ENCODE measurements around the gene VEPH1.

VEPH1 gene

DNA sequence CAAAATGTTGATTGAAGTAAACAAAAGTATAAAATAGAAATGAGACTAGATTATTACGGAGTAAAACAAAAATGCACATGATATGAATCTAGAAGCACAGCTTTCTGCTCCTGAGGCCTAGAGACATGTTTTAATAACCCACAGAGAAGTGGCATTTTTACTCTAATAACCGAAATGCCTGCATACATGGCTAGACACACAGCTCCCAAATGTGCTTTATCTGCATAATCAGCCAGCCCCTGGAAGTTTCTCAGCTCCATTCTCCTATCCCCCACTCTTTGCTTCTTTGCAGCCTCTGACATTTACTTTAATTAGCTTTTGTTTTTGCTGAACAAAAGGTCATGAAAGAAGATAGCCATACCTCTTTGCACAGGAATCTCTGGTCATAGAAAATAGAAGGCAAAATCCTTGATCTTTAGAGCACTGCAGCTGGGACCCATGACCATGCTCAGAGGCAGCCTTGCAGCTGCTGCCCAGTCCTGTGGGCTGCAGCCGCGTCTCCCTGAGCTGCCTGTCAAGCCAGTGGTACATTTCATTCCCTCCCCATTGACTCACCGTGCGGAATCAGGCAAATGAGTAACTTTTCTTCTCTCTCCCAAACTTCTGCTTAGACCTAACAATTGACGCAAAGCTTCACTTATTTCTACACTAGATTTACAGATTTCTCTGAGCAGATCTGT is at the start of gene VEPH1:
VEPH1 (minus strand) TSS at position 501 of the 680 bp plus-strand sequence. CDS start 8,067 bp downstream, outside the sequence.
- no peak for DNase-seq

DNA sequence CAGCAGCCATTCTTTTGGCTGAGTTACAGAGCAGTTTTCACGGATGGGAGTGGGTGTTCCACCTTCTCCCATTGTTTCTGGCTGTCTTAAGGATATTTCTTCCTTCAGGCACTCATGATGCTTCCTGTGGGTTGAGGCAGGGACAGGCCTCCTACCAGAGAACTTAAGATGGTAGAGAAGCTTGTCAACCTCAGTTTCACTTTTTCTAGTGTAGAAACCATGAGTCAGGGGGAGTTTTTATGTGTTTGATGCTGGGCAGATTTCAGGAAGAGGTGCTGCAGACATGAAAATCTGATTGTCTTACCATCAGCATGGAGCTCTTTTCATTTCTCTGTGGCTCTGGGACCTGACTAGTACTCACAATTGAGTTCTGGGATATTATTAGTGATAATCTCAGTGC is 48.7 kb upstream of the VEPH1 start:
- DNase-seq, result no peak

DNA sequence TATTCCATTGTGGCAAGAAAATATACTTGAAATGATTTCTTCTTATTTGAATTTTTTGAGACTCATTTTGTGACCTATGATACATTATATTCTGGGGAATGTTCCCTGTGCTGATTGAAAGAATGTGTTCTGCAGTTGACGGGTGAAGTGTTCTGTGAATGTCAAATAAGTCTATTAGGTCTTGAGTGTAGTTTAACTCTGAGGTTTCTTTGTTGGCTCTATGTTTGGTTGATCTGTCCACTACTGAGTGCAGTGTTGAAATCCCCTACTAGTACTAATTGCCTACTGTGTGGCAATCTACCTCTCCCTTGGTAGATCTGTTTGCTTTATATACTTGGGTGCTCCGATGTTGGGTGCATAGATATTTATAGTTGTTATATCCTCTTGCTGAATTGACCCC is 46.3 kb upstream of the VEPH1 start:
- no peak for DNase-seq

DNA sequence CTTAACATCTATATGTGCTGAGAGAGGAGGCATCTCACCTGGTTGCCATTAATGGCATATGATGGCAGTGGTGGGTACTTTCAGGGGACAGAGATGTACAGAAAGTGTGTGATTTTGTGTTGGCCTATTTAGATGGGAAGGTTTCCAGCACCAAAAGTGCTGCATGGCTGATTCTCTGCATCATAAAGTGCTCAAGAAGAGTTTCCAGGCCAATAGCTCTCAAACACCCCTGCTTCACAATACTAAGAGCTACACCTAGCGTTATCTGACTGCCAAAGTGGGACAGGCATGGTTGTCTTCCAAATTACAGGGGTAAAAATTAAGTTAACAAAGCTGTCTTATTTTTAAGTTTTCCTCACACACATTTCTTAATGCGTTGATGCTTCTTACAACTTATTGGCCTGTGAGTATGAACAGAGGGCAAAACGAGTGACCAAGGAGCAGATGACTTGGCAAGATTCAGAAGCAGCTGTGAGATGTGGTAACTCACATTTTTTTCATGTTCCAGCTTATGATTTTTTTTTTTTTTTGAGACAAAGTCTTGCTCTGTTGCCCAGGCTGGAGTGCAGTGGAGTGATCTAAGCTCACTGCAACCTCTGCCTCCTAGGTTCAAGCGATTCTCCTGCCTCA is 41.4 kb upstream of the VEPH1 start:
- DNase-seq, result no peak

DNA sequence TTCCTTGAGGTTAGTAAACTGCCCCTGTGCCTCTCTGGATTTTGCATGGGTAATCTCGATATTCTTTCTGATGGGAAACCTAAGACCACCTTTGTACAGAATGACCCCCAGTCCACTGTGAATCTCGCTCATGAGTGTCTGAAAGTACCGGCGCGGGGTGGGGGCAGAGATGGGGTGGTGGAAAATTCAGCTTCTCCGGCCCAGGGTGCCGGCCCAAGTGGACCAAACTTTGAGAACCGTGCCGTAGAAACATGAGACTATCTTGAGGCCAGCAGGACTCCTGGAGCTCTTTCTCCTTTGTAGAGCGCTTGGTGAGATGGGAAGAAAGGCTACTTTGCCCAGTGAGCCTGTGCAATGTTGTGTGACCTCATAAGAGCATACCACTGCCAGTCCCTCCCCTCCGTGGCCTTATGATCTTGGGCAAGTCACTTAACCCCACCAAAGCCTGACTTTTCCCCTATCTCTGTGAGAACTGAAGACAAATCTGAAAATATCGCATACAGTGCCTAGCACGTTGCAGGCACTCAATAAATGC is 40.4 kb upstream of the VEPH1 start:
- no peak for DNase-seq

DNA sequence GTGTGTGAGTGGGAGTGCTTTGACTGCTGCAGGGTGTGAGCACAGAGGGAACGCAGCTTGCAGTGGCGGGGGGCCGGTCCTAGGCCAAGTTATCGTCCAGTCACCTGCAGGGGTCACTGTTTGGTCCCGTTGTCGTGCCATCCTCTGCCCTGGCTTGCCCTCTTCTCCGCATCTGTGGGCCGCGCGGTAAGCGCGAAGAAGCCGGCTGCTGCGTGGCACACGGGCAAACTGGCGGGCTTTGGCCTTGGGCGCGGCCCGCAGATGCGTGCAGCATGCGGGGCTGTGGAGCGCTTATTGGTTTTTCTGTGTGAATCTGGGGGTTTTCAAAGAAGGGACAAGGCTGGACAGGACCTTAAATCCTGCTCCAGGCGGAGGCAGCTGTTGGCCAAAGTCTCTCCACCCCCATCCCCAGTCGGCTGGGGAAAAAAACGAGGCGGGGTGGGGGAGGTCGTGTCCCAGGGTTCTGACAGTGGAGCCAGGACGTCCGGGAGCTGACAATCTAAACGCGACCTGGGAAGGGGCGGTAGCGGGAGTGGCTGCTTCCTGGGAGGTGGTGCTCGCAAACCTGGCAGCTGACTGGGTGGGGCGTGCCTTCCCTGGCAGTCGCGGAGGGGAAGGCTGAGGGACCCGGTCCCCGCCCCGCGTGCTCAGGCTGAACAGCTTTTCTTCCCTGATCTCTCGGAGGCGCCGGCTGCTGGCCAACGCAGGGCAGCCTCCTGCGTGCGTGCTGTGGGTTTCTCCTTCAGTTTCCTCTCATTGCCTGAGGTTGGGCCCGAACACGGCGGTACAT is 39.7 kb upstream of the VEPH1 start:
- DNase-seq, result peak; percentile 93

DNA sequence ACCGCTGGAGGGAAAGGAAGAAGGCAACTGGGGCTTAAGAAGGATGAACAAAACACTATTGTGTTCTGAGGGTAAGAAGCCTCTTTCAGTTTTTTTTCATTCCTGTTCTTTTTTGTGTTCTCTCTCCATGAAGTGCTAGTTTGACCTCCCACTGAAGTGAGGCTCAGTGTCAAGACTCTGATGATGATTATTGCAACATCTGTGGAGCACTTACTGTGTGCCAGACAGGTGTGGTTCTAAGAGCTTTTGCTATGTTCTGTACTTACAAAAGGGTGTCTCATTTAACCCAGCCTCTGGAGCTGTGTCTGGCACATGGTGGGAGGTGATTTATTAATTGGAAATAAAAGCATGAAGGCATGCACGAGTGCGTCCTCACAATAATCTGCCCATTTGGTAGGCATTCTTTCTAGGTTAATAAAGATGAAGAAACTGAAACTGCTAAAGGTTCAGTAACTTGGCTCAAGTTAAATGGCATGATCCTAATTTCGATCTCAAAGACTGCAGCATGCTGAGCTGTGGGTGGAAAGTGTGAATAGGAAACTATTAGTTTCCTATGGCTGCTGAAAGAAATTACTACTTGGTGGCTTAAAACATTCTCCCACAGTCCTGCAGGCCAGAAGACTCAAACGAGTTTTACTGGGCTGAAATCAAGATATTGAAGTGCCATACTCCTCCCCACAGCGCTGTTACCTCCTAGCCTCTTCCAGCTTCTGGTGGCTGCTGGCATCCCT is 38.5 kb upstream of the VEPH1 start:
- DNase-seq, result no peak

DNA sequence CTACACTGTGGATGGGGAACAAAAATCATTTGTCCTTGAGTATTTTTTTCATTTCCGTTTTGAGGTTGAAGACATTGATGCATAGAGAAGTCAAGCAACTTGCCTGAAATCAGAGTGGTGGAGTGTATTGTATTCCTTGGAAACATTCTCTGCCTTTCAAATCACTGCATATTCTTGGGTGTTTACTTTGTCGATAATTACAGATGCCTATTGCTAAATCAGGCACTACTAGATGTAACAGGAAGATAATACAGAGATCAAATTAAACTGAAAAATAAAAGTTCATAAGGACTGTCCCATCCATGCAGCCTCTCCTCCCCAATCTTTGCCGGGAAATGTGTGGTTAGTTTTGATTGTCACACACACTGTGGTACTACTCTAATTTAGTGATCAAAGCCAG is 37.4 kb upstream of the VEPH1 start:
- DNase-seq, result no peak

DNA sequence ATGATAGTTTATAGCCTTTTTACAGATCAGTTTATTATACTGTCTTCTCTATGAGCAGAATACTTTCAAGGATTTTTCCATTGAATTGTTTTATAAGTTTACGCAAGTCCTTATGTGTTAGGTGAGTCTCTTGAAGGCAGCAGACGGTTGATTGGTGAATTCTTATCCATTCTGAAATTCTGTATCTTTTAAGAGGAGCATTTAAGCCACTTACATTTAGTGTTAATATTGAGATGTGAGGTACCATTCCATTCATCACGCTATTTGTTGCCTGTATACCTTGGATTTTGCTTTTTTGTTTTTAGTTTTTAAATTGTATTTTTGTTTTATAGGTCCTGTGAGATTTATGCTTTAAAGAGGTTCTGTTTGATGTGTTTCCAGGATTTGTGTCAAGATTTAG is 32.5 kb upstream of the VEPH1 start:
- no peak for DNase-seq

DNA sequence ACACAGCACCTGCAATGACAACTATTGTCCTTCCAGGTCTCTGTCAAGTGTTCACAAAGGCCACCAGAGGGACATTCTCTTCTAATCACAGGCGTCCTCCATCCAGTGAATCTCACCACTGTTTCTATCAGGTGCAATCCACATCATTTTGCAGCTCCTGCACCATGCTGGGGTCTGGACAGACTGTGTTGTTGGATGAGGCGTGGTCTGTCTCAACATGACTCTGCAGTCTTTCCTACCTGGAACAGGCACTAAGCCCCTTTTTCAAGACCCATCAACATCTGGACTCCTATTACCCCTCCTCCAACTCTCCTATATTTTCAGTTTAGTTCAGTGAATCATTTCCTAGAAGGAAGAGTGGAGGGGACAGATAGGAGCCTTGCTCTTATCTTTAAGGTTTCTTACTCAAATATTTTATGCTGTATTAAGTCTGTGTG is 31.5 kb upstream of the VEPH1 start:
- no peak for DNase-seq

DNA sequence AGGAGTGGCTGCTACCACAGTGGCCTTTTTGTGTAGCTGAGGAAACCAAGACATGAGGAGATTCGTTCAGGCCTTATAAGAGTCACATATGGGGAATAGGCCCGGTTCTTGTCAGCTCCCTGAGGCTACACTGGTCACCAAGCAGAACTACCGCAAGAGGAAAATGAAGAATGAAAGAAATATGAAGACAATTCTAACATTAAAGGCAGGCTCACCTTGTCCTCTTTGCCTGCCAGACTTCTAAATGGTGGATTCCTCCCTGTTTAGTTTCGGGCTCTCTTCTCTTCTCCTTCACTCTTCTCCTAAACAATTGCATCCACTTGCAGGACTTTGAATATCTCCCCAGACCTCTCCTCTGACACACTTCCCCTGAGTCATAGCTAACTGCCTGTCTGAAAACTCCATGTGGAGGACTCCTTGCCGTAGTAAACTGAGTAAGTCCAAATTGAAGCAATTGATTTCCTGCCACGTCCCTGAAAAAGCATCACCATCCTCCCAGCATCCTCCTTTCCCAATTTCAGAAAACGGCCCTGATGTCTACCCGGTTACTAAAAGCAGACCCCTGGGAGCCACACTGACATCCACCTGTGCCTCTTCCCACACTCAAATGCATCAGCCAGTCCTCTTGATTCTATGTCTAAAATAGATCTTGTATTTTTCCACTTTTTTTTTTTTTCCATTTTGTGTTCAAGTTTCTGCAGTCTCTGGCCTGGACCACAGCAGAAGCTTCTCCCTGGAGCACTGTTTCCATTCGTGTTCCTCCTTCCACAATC is 30.3 kb upstream of the VEPH1 start:
- DNase-seq, result no peak

DNA sequence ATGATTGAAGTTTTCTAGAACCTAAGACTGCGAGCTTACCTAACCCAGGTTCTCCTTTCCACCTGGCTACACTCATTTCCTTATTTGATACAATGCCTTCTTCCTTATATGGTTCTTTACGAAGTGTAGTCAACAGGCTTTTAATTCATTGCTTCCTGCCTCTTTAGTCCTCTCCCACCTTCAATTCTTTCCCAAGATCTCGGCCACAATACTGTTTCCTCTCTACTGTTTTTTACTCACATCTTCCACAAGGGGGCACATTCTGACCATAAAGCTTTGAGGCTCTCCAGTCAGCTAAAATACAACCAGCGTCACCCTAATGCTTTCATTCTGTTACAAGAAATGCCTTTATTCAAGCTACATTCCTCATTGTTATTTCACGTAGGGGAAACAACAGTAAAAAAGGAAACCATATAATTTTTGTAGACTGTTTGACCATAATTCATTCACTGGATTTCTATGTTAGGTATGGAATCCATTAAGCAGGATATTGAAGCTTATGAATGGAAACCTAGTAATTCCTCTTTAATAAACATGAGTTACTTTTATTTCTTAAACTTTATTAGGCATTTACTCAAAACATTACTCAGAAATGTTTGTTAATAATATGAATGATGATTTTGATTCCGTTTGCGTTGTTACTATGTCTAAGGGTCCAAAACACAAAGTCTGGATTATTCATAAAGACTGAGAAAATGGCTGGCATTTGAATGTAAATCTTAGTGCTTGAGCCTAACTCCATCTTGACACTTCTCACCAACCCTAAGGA is 29.5 kb upstream of the VEPH1 start:
- DNase-seq, result peak; percentile 86

DNA sequence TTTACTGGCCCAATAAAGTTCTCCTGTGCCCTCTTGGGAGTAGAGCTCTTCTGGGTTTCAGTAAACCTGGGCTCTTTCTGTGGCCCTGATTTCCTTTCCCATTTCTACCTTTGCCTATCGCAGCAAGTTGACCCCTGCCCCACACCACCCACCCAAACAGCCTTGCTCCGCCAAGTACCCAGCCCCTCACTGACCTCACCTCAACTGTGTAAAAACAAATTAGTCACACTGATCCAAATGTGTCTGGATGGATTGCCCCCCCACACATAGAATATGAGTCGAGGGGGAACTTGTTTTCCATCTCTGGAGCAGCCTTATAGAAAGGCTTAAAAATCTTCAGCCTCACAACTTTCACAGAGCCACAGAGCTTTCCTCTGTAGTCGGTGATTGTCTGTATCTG is 28.6 kb upstream of the VEPH1 start:
- no peak for DNase-seq

DNA sequence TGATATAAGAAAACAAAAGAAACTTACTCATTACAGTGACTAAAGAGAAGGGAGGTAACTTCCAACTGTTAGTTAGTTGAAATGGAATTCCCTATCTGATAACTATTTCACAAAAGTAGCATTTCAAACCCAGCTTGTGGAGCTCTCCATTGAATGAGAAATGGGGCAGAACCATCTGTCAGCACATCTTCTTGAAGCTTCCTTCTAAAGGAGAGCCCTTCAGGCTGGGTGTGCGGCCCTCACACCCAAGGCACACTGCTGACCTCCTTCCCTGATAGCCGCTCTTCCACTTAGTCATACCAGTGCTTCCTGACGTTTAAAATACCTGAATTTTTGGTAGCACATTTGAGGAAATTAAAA is 28.1 kb upstream of the VEPH1 start:
- DNase-seq, result no peak

DNA sequence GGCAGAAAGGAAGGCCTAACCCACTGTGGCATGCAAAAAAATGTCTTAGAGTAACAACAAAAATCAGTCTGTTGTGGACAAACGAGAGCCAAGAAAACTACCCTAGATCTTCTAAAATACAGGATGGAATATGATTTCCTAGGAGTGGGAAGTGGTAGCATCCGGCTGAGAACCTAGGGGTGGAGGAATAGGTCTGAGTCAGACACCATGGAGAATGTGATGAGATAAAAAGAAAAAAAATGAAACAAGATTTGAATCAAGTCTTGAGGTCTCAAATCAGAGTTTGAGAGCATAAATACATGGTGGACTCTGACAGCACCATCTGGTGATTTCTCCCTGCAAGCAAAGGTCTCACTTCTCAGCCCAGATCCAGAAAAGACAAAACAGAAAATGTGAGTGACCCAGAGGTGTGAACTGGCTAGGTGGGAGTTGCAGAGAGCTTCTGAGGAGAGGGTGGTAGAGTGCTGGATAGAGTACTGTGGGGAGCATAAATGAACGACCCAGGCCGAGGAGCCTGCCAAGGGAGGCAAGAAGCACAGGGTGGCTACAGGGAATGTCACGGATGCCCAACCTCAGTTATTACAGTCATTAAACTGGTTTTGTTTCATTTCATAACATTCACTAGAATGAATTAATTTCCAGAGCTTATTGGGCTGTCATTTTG is 27.6 kb upstream of the VEPH1 start:
- no peak for DNase-seq

DNA sequence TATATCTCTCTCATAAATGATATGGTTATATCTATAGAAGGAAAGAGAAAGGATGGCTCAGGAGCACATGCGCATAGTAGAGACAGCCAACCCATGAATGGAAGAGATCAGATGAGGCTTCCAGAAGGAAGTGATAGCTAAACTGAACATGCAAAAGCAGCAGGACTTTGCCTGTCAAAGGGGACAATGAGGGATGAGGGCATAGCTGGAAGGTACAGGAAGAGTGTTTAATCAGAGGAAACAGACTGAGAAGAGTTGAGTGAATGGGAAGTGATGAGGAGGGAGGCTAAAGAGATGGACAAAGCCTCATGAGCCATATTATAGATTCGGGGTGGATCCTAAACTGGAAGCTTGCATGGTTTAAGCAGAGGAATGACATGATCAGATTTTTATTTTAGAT is 26.5 kb upstream of the VEPH1 start:
- no peak for DNase-seq

DNA sequence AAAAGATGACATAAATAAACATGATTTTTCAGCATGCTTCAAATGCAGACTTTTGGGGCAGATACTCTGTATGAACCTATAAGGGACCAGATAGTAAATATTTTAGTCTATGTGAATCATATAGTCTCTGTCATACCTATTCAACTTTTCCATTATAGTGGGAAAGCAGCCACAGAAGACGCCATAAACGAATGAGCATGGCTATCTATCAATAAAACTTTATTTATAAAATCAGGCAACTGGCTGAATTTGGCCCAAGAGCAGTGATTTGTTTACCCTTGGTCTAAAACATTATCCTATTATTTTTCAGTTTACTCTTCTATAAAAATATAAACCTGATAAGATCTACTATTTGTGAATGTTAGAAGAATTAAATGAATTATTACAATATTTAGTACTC is 25.9 kb upstream of the VEPH1 start:
- DNase-seq, result no peak

DNA sequence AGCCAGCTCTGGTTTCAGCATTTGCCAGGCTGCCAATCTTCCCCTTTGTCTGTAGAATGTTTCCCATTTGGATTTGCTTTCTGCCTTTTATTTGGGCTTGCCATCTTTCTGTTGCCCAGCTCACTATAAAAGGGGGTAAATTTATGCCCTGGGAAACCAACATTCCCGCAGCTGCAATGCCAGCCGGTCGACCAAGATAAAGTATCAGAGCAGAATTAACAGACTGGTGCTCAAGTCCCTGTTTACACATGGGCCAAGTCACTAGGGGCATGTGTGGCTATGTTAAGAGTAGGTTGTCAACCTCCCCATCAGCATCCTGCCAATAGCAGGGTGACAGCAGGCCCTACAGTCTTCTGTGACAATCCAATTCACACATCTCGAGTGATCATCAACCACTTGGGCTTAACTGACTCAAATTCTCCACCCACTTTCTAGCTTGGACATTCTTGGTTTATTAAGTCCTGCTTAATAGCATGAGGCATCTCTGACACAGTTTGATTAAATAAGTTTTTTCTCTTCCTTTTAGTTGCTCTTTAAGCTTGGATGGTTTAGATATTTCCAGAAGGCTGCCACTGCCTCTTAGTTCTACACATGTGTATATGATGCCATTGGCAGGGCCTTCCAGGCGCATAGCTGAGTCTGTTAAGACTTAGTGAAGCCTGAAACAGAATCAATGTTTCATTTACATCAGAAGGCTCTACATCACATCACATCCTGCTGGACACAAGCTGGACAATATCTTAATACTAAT is 24.1 kb upstream of the VEPH1 start:
- no peak for DNase-seq

DNA sequence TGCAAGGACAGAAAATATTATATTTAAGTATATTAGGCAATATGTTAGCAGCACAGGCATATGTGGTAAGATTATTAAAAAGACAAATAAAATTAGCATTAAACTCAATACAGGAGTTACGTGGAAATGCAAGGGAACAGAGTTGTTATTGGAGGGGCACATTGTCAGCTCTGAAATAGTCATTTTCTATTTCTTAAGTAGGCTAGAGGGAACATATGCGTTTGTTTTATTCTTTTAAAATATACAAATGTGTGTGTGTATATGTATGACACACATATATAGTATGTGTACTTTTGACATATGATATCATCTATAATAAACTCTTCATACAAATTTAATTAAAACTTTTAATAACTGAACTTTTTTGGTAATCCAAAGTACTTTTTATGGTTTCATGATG is 22.8 kb upstream of the VEPH1 start:
- DNase-seq, result no peak

DNA sequence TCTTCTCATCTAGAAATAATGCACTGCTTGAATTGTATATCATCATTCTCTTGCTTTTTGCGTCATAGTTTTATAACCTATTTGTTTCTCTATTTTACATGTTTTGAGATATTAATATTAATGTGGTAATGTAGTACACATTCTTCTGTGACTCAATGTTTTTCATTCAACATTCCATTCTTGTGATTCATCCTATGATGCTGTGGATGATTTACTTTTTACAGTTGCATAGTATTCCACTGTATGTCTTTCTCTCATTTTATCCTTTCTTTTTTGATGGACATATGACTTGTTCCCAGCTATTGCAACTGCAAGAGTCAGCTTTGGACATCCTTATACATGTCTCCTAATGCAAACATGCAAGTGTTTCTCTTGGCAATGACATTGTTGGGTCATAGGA is 20.6 kb upstream of the VEPH1 start:
- no peak for DNase-seq
